ENCODE data around the gene HK1. TPM values are rescaled to one million over a fixed set of nuclear protein-coding genes. Genes with fewer than 3 reads are reported as not detected.

HK1 gene
- total RNA-seq, 1 experiment from 2014 or later, result 98.8 TPM

DNA sequence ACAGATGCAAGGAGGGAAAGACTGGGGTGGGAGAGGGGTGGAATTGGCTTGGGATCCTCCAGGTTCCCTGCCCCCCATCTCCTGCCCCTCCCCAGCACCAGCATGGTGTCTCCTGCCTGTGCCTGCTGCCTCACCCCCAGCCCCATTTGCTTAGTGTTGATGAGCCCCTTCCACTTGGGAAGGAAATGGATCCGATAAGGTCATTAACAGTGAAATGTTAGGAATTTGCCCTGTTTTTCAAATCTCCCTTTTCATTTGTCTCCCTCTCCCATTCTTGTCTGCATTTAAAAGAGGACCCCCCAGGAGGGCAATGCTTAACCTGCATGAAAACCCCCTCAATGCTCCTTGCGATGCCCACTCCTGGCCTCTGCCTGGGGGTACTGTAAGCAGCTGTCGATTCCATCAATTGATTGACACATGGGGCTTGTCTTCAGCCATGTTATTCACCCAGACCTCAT lies 51.5 kb downstream of the HK1 start:
- no CpG with 5 or more reads among the region's 3 CpGs for WGBS (ENCODE audit: extremely low coverage, insufficient read length, low lambda C conversion rate)
- Histone ChIP-seq H2BK20ac (ENCODE audit: low read depth, low read length, poor library complexity, severe bottlenecking) (no peak overlapping the region), H4K8ac (replicated peaks; ENCODE audit: insufficient read length, low read depth, low read length) (no peak overlapping the region), H2BK120ac (ENCODE audit: low read depth, low read length, poor library complexity, severe bottlenecking) (no peak overlapping the region), H3K9me3 (ENCODE audit: control insufficient read depth, low read depth, low read length) (no peaks in the 10 kb centered on the region), H3K23ac (ENCODE audit: insufficient read length, low read depth, low read length) (no peak overlapping the region), H2BK5ac (ENCODE audit: insufficient read length, low read length) (no peak overlapping the region), H3K18ac (ENCODE audit: insufficient read length, low read depth, low read length) (peak overlapping the region; percentile 22), H2AK5ac (ENCODE audit: insufficient read length, low read length) (peak overlapping the region; percentile 44), H3K14ac (ENCODE audit: insufficient read depth, low read length) (peak overlapping the region; percentile 23; the same call in 1 of the 2 replicates), H2BK12ac (ENCODE audit: insufficient read length, low read depth, low read length) (no peak overlapping the region), H2BK15ac (ENCODE audit: low read depth, low read length) (no peak overlapping the region), H3K27me3 (ENCODE audit: insufficient read depth, low read length) (no peaks in the 10 kb centered on the region), H3K4ac (ENCODE audit: low read depth, low read length) (no peak overlapping the region), H3K4me2 (ENCODE audit: insufficient read depth, insufficient read length, low read length) (peak overlapping the region; percentile 27), H2AFZ (ENCODE audit: low read length) (no peak overlapping the region), H3K23me2 (ENCODE audit: insufficient read length, low read depth, low read length, poor library complexity, severe bottlenecking) (no peaks in the 10 kb centered on the region), H3K79me2 (ENCODE audit: insufficient read depth, low read length) (peaks cover 56% of the 10 kb centered on the region), H4K5ac (ENCODE audit: insufficient read length, low read depth, low read length) (no peak overlapping the region), H3K27ac (ENCODE audit: insufficient read length, low read depth, low read length) (peak overlapping the region; percentile 95), H4K91ac (ENCODE audit: insufficient read length, low read depth, low read length) (no peak overlapping the region), H3K79me1 (ENCODE audit: insufficient read depth, low read depth, low read length, poor library complexity, severe bottlenecking) (peaks cover 3% of the 10 kb centered on the region), H3K4me1 (ENCODE audit: insufficient read depth, low read length) (peaks cover 39% of the 10 kb centered on the region), H4K20me1 (ENCODE audit: control insufficient read depth, insufficient read depth, insufficient read length) (no peaks in the 10 kb centered on the region), H3T11ph (ENCODE audit: low read length) (no peak overlapping the region), H3K56ac (ENCODE audit: insufficient read length, low read depth, low read length) (no peak overlapping the region), H3K9ac (ENCODE audit: extremely low read depth, insufficient read length, low read length) (no peak overlapping the region)
- Mint-ChIP-seq H3K9me3 (no peaks in the 10 kb centered on the region; a peak in 1 of 5 replicates), H3K4me1 (peaks cover 77 to 92% of the 10 kb centered on the region in 2 experiments), H3K27ac (peak overlapping the region; percentile 94 to 100 (median 96)), H3K36me3 (ENCODE audit: insufficient read depth in 1 of 3, low read depth in 3 of 3) (peaks cover 1 to 8% (median 7%) of the 10 kb centered on the region in 3 experiments; a peak in 6 of 7 replicates), H3K4me3 (peak overlapping the region; percentile 28 to 62), H3K27me3 (ENCODE audit: low read depth) (no peaks in the 10 kb centered on the region)
- TF ChIP-seq, protein P1, sequence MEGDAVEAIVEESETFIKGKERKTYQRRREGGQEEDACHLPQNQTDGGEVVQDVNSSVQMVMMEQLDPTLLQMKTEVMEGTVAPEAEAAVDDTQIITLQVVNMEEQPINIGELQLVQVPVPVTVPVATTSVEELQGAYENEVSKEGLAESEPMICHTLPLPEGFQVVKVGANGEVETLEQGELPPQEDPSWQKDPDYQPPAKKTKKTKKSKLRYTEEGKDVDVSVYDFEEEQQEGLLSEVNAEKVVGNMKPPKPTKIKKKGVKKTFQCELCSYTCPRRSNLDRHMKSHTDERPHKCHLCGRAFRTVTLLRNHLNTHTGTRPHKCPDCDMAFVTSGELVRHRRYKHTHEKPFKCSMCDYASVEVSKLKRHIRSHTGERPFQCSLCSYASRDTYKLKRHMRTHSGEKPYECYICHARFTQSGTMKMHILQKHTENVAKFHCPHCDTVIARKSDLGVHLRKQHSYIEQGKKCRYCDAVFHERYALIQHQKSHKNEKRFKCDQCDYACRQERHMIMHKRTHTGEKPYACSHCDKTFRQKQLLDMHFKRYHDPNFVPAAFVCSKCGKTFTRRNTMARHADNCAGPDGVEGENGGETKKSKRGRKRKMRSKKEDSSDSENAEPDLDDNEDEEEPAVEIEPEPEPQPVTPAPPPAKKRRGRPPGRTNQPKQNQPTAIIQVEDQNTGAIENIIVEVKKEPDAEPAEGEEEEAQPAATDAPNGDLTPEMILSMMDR (conservative IDR thresholded peaks at IDR 0.05), result no peak
- DNase-seq, result peak; percentile 86

All from H9 (cell line).